ENCODE data around the gene NUBPL. TPM values are rescaled to one million over a fixed set of nuclear protein-coding genes. Genes with fewer than 3 reads are reported as not detected.

The NUBPL gene
- total RNA-seq, 2 experiments from 2014 or later: 9.0 to 17.5 TPM

GRCh38 chr14:31668348-31668747, 107.1 kb downstream of the NUBPL start:
- Histone ChIP-seq H3K36me3 (ENCODE audit: insufficient read depth, low read length) (no peaks in the 10 kb centered on the region), H3K27ac (ENCODE audit: low read depth, low read length, poor library complexity, severe bottlenecking) (no peak overlapping the region), H2AFZ (ENCODE audit: low read length) (no peak overlapping the region), H3K4me1 (ENCODE audit: insufficient read depth, low read length, poor library complexity, severe bottlenecking) (no peaks in the 10 kb centered on the region), H3K9me3 (ENCODE audit: low read length) (0 out of 2 replicates have a peak, but pooled peaks cover 4% of the 10 kb centered on the region), H4K20me1 (ENCODE audit: insufficient read depth, low read length) (no peaks in the 10 kb centered on the region), H3K4me3 (ENCODE audit: low read depth, low read length, poor library complexity, severe bottlenecking) (no peak overlapping the region), H3K79me2 (ENCODE audit: insufficient read depth, low read depth, low read length) (no peaks in the 10 kb centered on the region), H3K9me2 (ENCODE audit: insufficient read depth, low read length) (no peaks in the 10 kb centered on the region), H3K4me2 (ENCODE audit: low read length) (no peak overlapping the region)
- no TSS peak for BruUV-seq (replicated peaks)
- TF ChIP-seq CTCF (conservative IDR thresholded peaks at IDR 0.05; ENCODE audit: low read length) (no peak), EZH2phosphoT487 (IDR thresholded peaks at IDR 0.05; ENCODE audit: borderline replicate concordance, low read depth, low read length) (no peak)
- intact Hi-C loops (cut with micrococcal nuclease; ENCODE audit: unreplicated experiment): no loop called here
- no peak for DNase-seq (ENCODE audit: low spot score)
- POLR2A ChIA-PET: no interaction called here
- CTCF ChIA-PET (ENCODE audit: unreplicated experiment): no interaction called here

GRCh38 chr14:31672709-31673108, 111.5 kb downstream of the NUBPL start:
- Histone ChIP-seq H2AFZ (ENCODE audit: low read length) (no peak overlapping the region), H3K79me2 (ENCODE audit: insufficient read depth, low read depth, low read length) (no peaks in the 10 kb centered on the region), H3K9me2 (ENCODE audit: insufficient read depth, low read length) (no peaks in the 10 kb centered on the region), H3K27ac (ENCODE audit: low read depth, low read length, poor library complexity, severe bottlenecking) (no peak overlapping the region), H3K4me2 (ENCODE audit: low read length) (no peak overlapping the region), H3K36me3 (ENCODE audit: insufficient read depth, low read length) (no peaks in the 10 kb centered on the region), H4K20me1 (ENCODE audit: insufficient read depth, low read length) (no peaks in the 10 kb centered on the region), H3K4me3 (ENCODE audit: low read depth, low read length, poor library complexity, severe bottlenecking) (no peak overlapping the region), H3K9me3 (ENCODE audit: low read length) (0 out of 2 replicates have a peak, but pooled peaks cover 4% of the 10 kb centered on the region), H3K4me1 (ENCODE audit: insufficient read depth, low read length, poor library complexity, severe bottlenecking) (no peaks in the 10 kb centered on the region)
- intact Hi-C loops (cut with micrococcal nuclease; ENCODE audit: unreplicated experiment): no loop called here
- DNase-seq (ENCODE audit: low spot score): no peak
- BruUV-seq (replicated peaks): no TSS peak
- ChIA-PET CTCF (ENCODE audit: unreplicated experiment) (no interaction called here), POLR2A (no interaction called here)
- no peak for TF ChIP-seq EZH2phosphoT487 (IDR thresholded peaks at IDR 0.05; ENCODE audit: borderline replicate concordance, low read depth, low read length)
- no peak for TF ChIP-seq CTCF (conservative IDR thresholded peaks at IDR 0.05; ENCODE audit: low read length)

- no peaks in the 10 kb centered on the region for H3K9me3 ChIP-seq (ENCODE audit: low read length)
- no peaks in the 10 kb centered on the region for H4K20me1 ChIP-seq (ENCODE audit: insufficient read depth, low read length)
- no peak for DNase-seq (ENCODE audit: low spot score)
- BruUV-seq (replicated peaks): no TSS peak
- H3K4me2 ChIP-seq (ENCODE audit: low read length): no peak overlapping the region
- no peak overlapping the region for H2AFZ ChIP-seq (ENCODE audit: low read length)
- no peak overlapping the region for H3K4me3 ChIP-seq (ENCODE audit: low read depth, low read length, poor library complexity, severe bottlenecking)
- H3K79me2 ChIP-seq (ENCODE audit: insufficient read depth, low read depth, low read length): no peaks in the 10 kb centered on the region
- intact Hi-C loops (cut with micrococcal nuclease; ENCODE audit: unreplicated experiment): no loop called here
- H3K27ac ChIP-seq (ENCODE audit: low read depth, low read length, poor library complexity, severe bottlenecking): no peak overlapping the region
- no peaks in the 10 kb centered on the region for H3K9me2 ChIP-seq (ENCODE audit: insufficient read depth, low read length)
- CTCF ChIA-PET (ENCODE audit: unreplicated experiment): no interaction called here
- TF ChIP-seq CTCF (conservative IDR thresholded peaks at IDR 0.05; ENCODE audit: low read length): no peak
- TF ChIP-seq EZH2phosphoT487 (IDR thresholded peaks at IDR 0.05; ENCODE audit: borderline replicate concordance, low read depth, low read length): no peak
- H3K4me1 ChIP-seq (ENCODE audit: insufficient read depth, low read length, poor library complexity, severe bottlenecking): no peaks in the 10 kb centered on the region
- no peaks in the 10 kb centered on the region for H3K36me3 ChIP-seq (ENCODE audit: insufficient read depth, low read length)
- POLR2A ChIA-PET: no interaction called here
Observed at GRCh38 chr14:31677052-31677451, 115.8 kb downstream of the NUBPL start.
